Loucy (cell line): Measurements from ENCODE around the gene HIPK1.
"Not testable (repeated sequence)": the region's sequence is repeated elsewhere in the genome, so short reads cannot be mapped to it uniquely, and the experiment has no call there.

Experiments
- H2AFZ ChIP-seq: fragments of 200-600 bp; sonication (generic); 2 replicates; pipeline ENCODE4 v1.6.0; 2016; ENCODE audit warnings: antibody characterized with exemption, mild to moderate bottlenecking, low read length, moderate library complexity
- H3F3A ChIP-seq: fragments of 200-600 bp; 2 replicates; pipeline ENCODE4 v1.6.0; 2016; ENCODE audit warnings: antibody characterized with exemption, low read depth, mild to moderate bottlenecking
- H3K27me3 ChIP-seq: fragments of 200-600 bp; sonication (generic); 2 replicates; pipeline ENCODE4 v1.6.1; 2014; ENCODE audit warnings: low read length, mild to moderate bottlenecking; ENCODE audit not compliant: insufficient read depth, poor library complexity, severe bottlenecking
- H3K36me3 ChIP-seq: fragments of 200-600 bp; sonication (generic); 2 replicates; pipeline ENCODE4 v1.6.1; 2016; ENCODE audit warnings: low read length; ENCODE audit not compliant: insufficient read depth
- H3K4me1 ChIP-seq: fragments of 200-600 bp; sonication (generic); 2 replicates; pipeline ENCODE4 v1.5.1; 2014; ENCODE audit warnings: low read length, mild to moderate bottlenecking; ENCODE audit not compliant: insufficient read depth, poor library complexity, severe bottlenecking
- H3K4me2 ChIP-seq: fragments of 200-600 bp; sonication (generic); 2 replicates; pipeline ENCODE4 v1.6.0; 2014; ENCODE audit warnings: antibody characterized with exemption, low read length, low read depth, mild to moderate bottlenecking; ENCODE audit not compliant: poor library complexity, severe bottlenecking
- H3K4me3 ChIP-seq: fragments of 200-600 bp; sonication (generic); 2 replicates; pipeline ENCODE4 v1.5.1; 2014; ENCODE audit warnings: low read length, mild to moderate bottlenecking, mixed read lengths; ENCODE audit not compliant: poor library complexity, severe bottlenecking
- H3K79me2 ChIP-seq: fragments of 200-600 bp; sonication (generic); 2 replicates; pipeline ENCODE4 v1.6.1; 2014; ENCODE audit warnings: low read length; ENCODE audit not compliant: insufficient read depth
- H3K9ac ChIP-seq: fragments of 200-600 bp; sonication (generic); 2 replicates; pipeline ENCODE4 v1.6.0; 2014; ENCODE audit warnings: mild to moderate bottlenecking, low read depth, low read length, moderate library complexity; ENCODE audit not compliant: poor library complexity, severe bottlenecking
- H3K9me2 ChIP-seq: fragments of 200-600 bp; sonication (generic); replicated peaks from 2 replicates; pipeline ENCODE4 v1.6.1; 2016; ENCODE audit warnings: low read depth, low read length, mixed read lengths
- H3K9me3 ChIP-seq: fragments of 200-600 bp; sonication (generic); 2 replicates; pipeline ENCODE4 v1.6.1; 2014; ENCODE audit warnings: mild to moderate bottlenecking, antibody characterized with exemption, low read length, low read depth; ENCODE audit not compliant: insufficient read depth
- H4K20me1 ChIP-seq: fragments of 200-600 bp; sonication (generic); 2 replicates; pipeline ENCODE4 v1.6.0; 2014; ENCODE audit warnings: antibody characterized with exemption, low read length, mild to moderate bottlenecking; ENCODE audit not compliant: insufficient read depth, poor library complexity, severe bottlenecking
- CTCF ChIP-seq: fragments of 200-600 bp; sonication (generic); conservative IDR thresholded peaks from 2 replicates; pipeline ENCODE4 v1.5.1; 2014; ENCODE audit warnings: mild to moderate bottlenecking, antibody characterized with exemption, low read length
- EZH2phosphoT487 ChIP-seq: fragments of 200-600 bp; IDR thresholded peaks from 2 replicates; pipeline ENCODE4 v1.6.1; 2018; ENCODE audit warnings: antibody characterized with exemption, mild to moderate bottlenecking, moderate library complexity, borderline replicate concordance

Gene HIPK1

GRCh38 chr1:113947388-113948107, 18.4 kb downstream of the HIPK1 start:
- Histone ChIP-seq H2AFZ (no peak overlapping the region), H3K79me2 (peaks cover 98% of the 10 kb centered on the region), H3K9me2 (no peaks in the 10 kb centered on the region), H3K9me3 (0 out of 2 replicates have a peak, but pooled peaks cover 4% of the 10 kb centered on the region), H3K4me3 (peak overlapping the region; percentile 43), H3K9ac (peak overlapping the region; percentile 28), H3K27me3 (no peaks in the 10 kb centered on the region), H3F3A (peaks cover 4% of the 10 kb centered on the region; the same call in 1 of the 2 replicates), H3K4me2 (peak overlapping the region; percentile 67), H3K4me1 (peaks cover 30% of the 10 kb centered on the region), H3K36me3 (peaks cover 44% of the 10 kb centered on the region), H4K20me1 (peaks cover 82% of the 10 kb centered on the region)
- no peak for TF ChIP-seq EZH2phosphoT487
- TF ChIP-seq CTCF = no peak

DNA sequence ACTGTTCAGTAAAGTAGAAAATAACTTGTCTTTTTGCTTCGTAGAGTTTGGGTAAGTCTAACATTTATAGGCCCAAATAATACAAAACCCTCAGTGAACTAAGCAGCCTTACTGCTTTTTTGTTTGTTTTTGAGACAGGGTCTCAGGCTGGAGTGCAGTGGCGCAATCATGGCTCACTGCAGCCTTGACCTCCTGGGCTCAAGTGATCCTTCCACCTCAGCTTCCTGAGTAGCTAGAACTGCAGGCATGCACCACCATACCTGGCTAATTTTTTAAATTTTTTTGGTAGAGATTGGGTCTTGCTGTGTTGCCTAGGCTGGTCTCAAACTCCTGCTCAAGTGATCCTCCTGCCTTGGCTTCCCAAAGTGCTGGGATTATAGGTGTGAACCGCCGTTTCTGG, 19.0 kb downstream of the HIPK1 start:
- Histone ChIP-seq H4K20me1 (peaks cover 79% of the 10 kb centered on the region), H3K4me1 (peaks cover 30% of the 10 kb centered on the region), H3K79me2 (peaks cover 97% of the 10 kb centered on the region), H3K4me2 (peak overlapping the region; percentile 67), H3K4me3 (peak overlapping the region; percentile 43), H3K36me3 (peaks cover 40% of the 10 kb centered on the region; the same call in 1 of the 2 replicates), H3K9ac (peak overlapping the region; percentile 28)
- not testable (repeated sequence) for H3K9me3 ChIP-seq, H2AFZ ChIP-seq, H3K9me2 ChIP-seq, H3F3A ChIP-seq, H3K27me3 ChIP-seq

DNA sequence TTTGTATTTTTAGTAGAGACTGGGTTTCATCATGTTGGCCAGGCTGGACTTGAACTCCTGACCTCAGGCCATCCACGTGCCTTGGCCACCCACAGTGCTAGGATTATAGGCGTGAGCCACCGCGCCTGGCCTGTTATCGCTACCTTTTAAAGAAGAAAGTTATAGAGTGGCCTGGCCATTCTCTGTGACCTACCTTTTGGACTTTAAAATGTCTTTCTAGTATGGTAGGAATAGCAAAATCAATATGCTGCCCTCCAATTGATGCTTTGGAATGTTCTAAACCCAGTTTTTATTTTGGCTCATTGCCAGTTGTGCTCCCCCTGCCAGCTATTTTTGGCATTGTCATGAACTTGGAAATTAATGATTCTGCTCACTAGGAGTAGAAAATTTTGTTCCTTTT, 19.9 kb downstream of the HIPK1 start:
- peaks cover 4% of the 10 kb centered on the region; the same call in 1 of the 2 replicates for H3F3A ChIP-seq
- H3K27me3 ChIP-seq = no peaks in the 10 kb centered on the region
- no peak overlapping the region for H3K4me2 ChIP-seq
- H3K4me1 ChIP-seq = peaks cover 30% of the 10 kb centered on the region
- H3K9me3 ChIP-seq = no peaks in the 10 kb centered on the region
- no peaks in the 10 kb centered on the region for H3K9me2 ChIP-seq
- H3K36me3 ChIP-seq = peaks cover 40% of the 10 kb centered on the region; the same call in 1 of the 2 replicates
- peaks cover 71% of the 10 kb centered on the region for H4K20me1 ChIP-seq
- TF ChIP-seq EZH2phosphoT487 = no peak
- peak; percentile 62 for TF ChIP-seq CTCF
- no peak overlapping the region for H3K9ac ChIP-seq
- no peak overlapping the region for H3K4me3 ChIP-seq
- H2AFZ ChIP-seq = no peak overlapping the region
- H3K79me2 ChIP-seq = peaks cover 95% of the 10 kb centered on the region

DNA sequence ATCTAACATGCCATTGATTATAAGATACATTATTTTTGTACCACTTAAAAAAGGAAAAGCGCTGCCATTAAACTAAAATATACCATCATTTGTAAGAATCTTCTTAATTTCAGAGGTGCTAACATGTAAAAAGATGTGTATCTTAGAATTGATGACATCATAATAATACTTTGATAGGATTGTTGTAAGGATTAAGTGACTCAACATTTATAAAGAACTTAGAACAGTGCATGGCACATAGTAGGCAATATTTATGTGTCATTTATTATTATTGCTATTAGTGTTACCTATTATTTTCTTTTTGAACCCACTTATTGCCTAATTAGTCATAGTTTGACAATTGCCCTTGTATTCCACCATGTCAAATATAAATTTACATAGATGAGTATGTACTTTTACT, 21.8 kb downstream of the HIPK1 start:
- Histone ChIP-seq H3K4me3 (no peak overlapping the region), H3K27me3 (no peaks in the 10 kb centered on the region), H3K79me2 (peaks cover 85% of the 10 kb centered on the region), H3K36me3 (peaks cover 45% of the 10 kb centered on the region), H2AFZ (no peak overlapping the region), H3K9me2 (no peaks in the 10 kb centered on the region), H3F3A (peaks cover 4% of the 10 kb centered on the region; the same call in 1 of the 2 replicates), H3K9ac (no peak overlapping the region), H4K20me1 (peaks cover 61% of the 10 kb centered on the region), H3K4me1 (peaks cover 27% of the 10 kb centered on the region), H3K4me2 (no peak overlapping the region), H3K9me3 (no peaks in the 10 kb centered on the region)
- TF ChIP-seq CTCF (no peak), EZH2phosphoT487 (no peak)
